OCI-LY7 (cell line): ENCODE results near the gene HSP90AB1.

Experiments
- EZH2phosphoT487 ChIP-seq: fragments of 200-600 bp; sonication (generic); IDR thresholded peaks from 2 replicates; pipeline ENCODE4 v1.6.1; 2018; ENCODE audit warnings: low read depth, borderline replicate concordance, mild to moderate bottlenecking, mixed run types, antibody characterized with exemption, low read length, moderate library complexity, mixed read lengths
- TF ChIP-seq, protein P1 (sequence below): fragments of 200-600 bp; sonication (generic); conservative IDR thresholded peaks from 2 replicates; pipeline ENCODE4 v1.5.1; 2014; ENCODE audit warnings: mild to moderate bottlenecking, antibody characterized with exemption, low read length, moderate library complexity, mixed read lengths

DNA sequence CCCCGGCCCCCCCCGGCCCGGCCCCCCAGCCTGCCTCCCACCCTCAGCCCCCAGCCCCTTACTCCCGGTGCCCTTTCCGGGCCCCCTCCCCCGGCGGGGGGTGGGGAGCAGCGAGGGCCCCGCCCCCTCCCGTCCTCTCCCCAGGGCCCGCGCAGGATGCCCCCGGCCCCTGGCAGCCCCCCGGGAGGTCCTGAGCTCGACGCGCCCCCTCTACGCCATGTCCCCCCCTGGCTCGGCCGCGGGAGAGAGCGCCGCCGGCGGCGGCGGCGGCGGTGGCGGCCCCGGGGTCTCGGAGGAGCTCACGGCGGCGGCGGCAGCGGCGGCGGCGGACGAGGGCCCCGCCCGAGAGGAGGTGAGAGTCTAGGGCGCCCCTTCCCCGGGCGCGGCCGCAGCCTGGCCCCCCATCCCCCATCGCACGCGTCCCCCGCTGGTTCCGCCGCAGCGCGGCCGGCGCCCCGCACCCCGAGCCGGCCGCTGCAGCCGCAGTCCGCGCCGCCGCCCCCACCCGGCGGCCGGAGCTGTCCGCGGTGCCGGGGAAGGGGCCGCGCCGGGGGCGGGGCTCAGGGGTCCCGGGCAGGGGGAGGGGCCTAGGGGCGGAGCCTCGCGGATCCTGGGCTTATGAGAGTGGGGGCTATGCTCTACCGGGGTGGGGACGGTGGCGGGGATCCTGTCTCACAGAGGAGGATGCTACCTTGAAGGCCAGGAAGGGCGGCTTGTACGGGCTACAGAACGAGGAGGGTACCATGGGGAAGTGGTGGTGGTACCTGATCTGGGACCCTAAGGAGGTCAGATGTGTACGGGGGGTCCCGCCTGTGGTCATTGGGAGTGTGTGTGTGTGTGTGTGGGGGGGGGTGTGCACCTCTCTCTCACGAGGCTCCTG is 23.9 kb downstream of the HSP90AB1 start:
- TF ChIP-seq, protein P1, sequence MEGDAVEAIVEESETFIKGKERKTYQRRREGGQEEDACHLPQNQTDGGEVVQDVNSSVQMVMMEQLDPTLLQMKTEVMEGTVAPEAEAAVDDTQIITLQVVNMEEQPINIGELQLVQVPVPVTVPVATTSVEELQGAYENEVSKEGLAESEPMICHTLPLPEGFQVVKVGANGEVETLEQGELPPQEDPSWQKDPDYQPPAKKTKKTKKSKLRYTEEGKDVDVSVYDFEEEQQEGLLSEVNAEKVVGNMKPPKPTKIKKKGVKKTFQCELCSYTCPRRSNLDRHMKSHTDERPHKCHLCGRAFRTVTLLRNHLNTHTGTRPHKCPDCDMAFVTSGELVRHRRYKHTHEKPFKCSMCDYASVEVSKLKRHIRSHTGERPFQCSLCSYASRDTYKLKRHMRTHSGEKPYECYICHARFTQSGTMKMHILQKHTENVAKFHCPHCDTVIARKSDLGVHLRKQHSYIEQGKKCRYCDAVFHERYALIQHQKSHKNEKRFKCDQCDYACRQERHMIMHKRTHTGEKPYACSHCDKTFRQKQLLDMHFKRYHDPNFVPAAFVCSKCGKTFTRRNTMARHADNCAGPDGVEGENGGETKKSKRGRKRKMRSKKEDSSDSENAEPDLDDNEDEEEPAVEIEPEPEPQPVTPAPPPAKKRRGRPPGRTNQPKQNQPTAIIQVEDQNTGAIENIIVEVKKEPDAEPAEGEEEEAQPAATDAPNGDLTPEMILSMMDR = no peak
- no peak for TF ChIP-seq EZH2phosphoT487
